ENCODE measurements around the gene ADAM12. TPM values are rescaled to one million over a fixed set of nuclear protein-coding genes. Genes with fewer than 3 reads are reported as not detected.

The ADAM12 gene
- total RNA-seq, 2 donors from 2014 or later = 0.71 to 1.2 TPM

DNA sequence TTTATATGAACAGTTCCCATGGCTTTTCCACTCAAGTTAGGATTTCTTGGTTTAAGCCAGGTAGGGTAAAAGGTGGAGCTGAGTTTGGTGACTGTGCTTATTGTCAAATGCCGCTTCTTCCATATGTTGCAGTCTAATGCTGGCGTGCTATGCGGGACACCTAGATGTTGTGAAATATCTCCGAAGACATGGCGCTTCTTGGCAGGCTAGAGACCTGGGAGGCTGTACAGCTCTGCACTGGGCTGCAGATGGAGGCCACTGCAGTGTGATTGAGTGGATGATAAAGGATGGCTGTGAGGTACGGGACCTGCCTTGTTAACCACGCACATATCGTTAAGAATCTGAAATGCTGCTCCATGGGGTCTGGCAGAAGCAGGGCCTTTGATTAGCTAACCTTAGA is 383.5 kb downstream of the ADAM12 start:
- Histone ChIP-seq H3K4me3 (no peak overlapping the region), H3K27ac (no peak overlapping the region), H3K4me1 (no peaks in the 10 kb centered on the region), H3K9me3 (no peaks in the 10 kb centered on the region), H3K36me3 (no peaks in the 10 kb centered on the region), H3K27me3 (no peaks in the 10 kb centered on the region)
- no peak for DNase-seq (ENCODE audit: low spot score)
- TF ChIP-seq, protein P1, sequence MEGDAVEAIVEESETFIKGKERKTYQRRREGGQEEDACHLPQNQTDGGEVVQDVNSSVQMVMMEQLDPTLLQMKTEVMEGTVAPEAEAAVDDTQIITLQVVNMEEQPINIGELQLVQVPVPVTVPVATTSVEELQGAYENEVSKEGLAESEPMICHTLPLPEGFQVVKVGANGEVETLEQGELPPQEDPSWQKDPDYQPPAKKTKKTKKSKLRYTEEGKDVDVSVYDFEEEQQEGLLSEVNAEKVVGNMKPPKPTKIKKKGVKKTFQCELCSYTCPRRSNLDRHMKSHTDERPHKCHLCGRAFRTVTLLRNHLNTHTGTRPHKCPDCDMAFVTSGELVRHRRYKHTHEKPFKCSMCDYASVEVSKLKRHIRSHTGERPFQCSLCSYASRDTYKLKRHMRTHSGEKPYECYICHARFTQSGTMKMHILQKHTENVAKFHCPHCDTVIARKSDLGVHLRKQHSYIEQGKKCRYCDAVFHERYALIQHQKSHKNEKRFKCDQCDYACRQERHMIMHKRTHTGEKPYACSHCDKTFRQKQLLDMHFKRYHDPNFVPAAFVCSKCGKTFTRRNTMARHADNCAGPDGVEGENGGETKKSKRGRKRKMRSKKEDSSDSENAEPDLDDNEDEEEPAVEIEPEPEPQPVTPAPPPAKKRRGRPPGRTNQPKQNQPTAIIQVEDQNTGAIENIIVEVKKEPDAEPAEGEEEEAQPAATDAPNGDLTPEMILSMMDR (IDR thresholded peaks at IDR 0.05) = no peak

DNA sequence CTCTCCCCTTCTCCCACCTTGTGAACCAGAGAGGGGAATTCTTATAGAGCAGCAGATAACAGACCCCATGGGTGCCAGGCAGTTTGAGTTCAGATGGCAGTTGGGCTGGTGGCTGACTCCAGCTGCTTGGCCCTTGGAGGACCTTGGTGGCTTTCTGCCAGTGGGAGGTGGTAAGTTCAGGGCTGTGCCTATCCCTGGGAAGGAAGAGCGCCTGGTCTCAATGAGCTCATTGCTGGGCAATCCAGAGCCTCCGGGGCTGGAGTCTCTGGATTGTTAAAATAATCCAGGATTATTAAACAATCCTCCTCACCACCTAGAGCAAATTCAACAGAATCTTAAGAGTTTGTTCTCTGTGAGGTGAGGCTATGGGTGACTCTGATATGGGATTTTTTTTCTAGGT is 386.7 kb downstream of the ADAM12 start:
- DNase-seq (ENCODE audit: low spot score) = no peak
- no peaks in the 10 kb centered on the region for H3K36me3 ChIP-seq
- TF ChIP-seq, protein P1 (IDR thresholded peaks at IDR 0.05) = no peak

DNA sequence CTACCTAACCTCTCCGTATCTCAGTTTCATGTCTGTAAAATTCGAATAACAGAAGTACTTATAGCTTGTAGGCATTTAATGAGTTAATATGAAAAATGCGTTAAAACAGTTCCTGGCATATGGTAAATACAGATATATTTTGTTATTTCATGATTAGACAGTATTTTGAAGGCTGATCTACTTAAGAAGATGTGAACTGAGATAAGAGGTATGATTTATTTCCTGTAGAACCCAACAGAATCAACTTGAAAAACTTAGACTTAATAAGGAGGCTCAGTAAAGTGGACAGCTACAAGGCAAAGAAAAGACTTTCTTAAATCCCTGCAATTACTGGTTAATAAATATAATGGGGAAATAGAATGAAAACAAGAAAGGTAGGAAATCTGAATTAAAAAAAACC is 388.6 kb downstream of the ADAM12 start:
- H3K4me1 ChIP-seq = no peaks in the 10 kb centered on the region
- H3K36me3 ChIP-seq = no peaks in the 10 kb centered on the region
- H3K27me3 ChIP-seq = no peaks in the 10 kb centered on the region
- no peak for DNase-seq (ENCODE audit: low spot score)
- no peaks in the 10 kb centered on the region for H3K9me3 ChIP-seq
- TF ChIP-seq, protein P1 (IDR thresholded peaks at IDR 0.05) = no peak
- H3K27ac ChIP-seq = no peak overlapping the region
- no peak overlapping the region for H3K4me3 ChIP-seq

More for the DNA sequence above, 386.7 kb downstream of the ADAM12 start:
- H3K4me1 ChIP-seq = no peaks in the 10 kb centered on the region
- H3K27ac ChIP-seq = no peak overlapping the region
- H3K9me3 ChIP-seq = no peaks in the 10 kb centered on the region
- no peak overlapping the region for H3K4me3 ChIP-seq
- H3K27me3 ChIP-seq = no peaks in the 10 kb centered on the region

DNA sequence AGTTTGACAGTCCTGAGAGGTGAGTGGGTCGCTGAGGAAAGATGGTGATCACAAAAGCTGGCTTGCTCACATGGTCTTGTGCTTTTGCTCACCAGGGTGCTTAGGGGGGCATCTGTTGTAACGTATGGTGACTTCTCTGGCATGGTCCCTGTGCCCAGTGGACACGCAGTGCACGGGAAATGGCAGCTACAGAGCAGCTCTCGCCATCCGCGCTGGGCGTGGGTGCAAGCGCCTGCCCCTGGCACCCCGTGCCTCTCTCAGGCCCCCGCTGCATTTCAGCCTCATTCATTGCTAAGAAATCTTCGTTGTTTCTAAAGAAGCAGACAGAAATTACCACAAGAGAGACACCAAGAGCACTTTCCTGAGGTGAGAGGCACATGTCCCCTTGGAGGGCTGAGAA is 390.7 kb downstream of the ADAM12 start:
- H3K27me3 ChIP-seq = no peaks in the 10 kb centered on the region
- TF ChIP-seq, protein P1 (IDR thresholded peaks at IDR 0.05) = no peak
- no peak overlapping the region for H3K4me3 ChIP-seq
- no peak overlapping the region for H3K27ac ChIP-seq
- no peaks in the 10 kb centered on the region for H3K9me3 ChIP-seq
- DNase-seq (ENCODE audit: low spot score) = no peak
- H3K36me3 ChIP-seq = no peaks in the 10 kb centered on the region
- no peaks in the 10 kb centered on the region for H3K4me1 ChIP-seq

DNA sequence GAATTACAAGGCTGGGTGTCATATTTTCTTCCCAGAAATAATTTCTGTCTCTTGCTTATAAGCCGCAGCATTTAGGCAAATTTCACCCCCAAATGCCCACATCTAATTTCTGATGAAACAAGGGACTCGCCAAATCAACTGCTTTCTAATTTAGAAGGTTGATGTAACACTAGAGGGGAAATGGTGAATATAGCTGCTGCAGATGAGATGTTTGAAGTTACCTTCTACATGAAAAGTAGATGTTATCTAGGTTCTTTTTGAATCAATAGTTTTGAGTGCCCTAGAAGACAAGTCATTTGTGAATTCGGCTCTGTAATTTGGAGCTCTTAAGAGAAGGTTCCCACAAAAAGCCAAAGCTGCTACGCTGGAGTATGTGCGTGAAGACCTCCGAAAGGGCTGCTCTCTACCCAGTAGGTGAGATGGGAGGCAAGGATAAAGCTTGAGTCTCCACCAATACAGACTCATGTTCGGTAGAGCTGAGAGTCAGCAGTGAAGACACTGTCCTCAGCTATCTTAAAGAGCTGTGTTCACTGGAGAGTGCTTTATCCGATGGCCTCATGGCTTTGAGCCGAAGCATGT is 392.5 kb downstream of the ADAM12 start:
- Histone ChIP-seq H3K36me3 (no peaks in the 10 kb centered on the region), H3K27ac (no peak overlapping the region)
- TF ChIP-seq, protein P1 (IDR thresholded peaks at IDR 0.05) = no peak

DNA sequence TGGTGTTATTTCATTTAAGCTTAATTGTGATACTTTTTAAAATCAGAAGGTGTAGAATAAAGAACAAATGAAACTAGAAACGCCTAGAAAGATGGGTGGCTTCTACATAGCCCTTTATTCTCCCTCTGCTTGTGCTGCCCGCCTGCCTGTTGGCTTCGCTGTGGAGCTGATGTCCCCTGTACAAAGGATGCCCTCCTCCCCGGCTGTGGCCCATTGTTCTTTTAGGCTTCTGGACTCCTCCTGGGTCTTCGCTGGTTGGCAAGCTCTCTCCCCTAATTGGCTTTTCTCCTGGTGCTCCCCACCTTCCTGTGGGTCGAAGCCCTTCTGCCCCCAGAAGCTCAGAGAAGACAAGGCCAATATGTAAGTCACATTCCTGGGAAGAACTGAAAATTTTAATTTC is 393.7 kb downstream of the ADAM12 start:
- Histone ChIP-seq H3K27ac (no peak overlapping the region), H3K4me3 (no peak overlapping the region), H3K4me1 (no peaks in the 10 kb centered on the region), H3K27me3 (no peaks in the 10 kb centered on the region), H3K36me3 (no peaks in the 10 kb centered on the region), H3K9me3 (no peaks in the 10 kb centered on the region)
- DNase-seq (ENCODE audit: low spot score) = no peak
- TF ChIP-seq, protein P1 (IDR thresholded peaks at IDR 0.05) = no peak

More for the DNA sequence above, 392.5 kb downstream of the ADAM12 start:
- H3K9me3 ChIP-seq = no peaks in the 10 kb centered on the region
- DNase-seq (ENCODE audit: low spot score) = no peak
- H3K27me3 ChIP-seq = no peaks in the 10 kb centered on the region
- no peaks in the 10 kb centered on the region for H3K4me1 ChIP-seq
- no peak overlapping the region for H3K4me3 ChIP-seq
